ENCODE data around the gene PCBP4. TPM values are rescaled to one million over a fixed set of nuclear protein-coding genes. Genes with fewer than 3 reads are reported as not detected.

The PCBP4 gene
- total RNA-seq, 2 experiments from 2014 or later = 2.0 to 12.5 TPM

DNA sequence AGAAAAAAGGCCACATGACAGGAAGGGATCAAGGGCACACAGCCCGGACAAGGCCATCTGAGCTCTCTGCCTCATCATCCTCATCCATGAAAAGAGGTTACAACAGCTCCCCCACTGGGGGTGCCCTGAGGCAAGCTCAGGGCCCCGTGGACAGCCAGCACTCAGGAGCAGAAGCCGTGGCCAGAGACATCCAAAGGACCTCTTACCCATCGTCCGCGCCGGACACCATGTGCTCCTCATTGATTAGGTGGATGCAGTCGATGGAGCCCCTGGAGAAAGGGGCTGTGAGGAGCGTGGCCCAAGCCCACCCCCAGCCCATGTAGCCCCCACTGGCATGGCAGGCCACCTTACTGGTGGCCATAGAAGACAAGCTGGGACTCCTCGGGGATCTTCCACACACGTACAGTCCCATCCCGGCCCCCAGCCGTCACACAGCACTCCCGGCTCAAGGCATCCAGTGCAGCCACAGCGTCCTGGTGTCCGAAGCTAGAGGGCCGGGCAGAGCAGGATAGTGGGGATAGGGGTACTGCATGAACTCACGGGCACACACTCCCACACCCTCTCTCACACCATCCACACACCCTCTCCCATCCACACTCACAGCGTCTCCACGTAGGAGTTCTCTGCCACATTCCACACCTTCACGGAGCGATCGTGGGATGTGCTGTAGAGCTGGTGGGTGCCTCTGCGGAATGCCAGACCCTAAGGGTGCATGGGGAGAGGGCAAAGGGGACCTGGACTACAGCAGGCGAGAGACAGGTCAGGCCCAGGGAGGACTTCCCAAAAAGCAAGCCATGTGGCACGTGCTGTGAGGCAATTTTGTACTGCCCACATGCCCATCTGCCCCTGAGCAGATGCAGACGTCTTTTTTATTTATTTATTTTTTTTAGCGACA is 32.0 kb downstream of the PCBP4 start:
- TF ChIP-seq, protein P1, sequence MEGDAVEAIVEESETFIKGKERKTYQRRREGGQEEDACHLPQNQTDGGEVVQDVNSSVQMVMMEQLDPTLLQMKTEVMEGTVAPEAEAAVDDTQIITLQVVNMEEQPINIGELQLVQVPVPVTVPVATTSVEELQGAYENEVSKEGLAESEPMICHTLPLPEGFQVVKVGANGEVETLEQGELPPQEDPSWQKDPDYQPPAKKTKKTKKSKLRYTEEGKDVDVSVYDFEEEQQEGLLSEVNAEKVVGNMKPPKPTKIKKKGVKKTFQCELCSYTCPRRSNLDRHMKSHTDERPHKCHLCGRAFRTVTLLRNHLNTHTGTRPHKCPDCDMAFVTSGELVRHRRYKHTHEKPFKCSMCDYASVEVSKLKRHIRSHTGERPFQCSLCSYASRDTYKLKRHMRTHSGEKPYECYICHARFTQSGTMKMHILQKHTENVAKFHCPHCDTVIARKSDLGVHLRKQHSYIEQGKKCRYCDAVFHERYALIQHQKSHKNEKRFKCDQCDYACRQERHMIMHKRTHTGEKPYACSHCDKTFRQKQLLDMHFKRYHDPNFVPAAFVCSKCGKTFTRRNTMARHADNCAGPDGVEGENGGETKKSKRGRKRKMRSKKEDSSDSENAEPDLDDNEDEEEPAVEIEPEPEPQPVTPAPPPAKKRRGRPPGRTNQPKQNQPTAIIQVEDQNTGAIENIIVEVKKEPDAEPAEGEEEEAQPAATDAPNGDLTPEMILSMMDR (conservative IDR thresholded peaks at IDR 0.05; ENCODE audit: low read length) = no peak
- no peak for TF ChIP-seq EZH2phosphoT487 (IDR thresholded peaks at IDR 0.05; ENCODE audit: borderline replicate concordance, low read depth, low read length)
- Histone ChIP-seq H3K9me3 (ENCODE audit: low read length) (no peaks in the 10 kb centered on the region), H3K27ac (ENCODE audit: low read depth, low read length, poor library complexity, severe bottlenecking) (no peak overlapping the region), H3K4me1 (ENCODE audit: insufficient read depth, low read length, poor library complexity, severe bottlenecking) (peaks cover 6% of the 10 kb centered on the region), H3K4me3 (ENCODE audit: low read depth, low read length, poor library complexity, severe bottlenecking) (no peak overlapping the region), H3K9me2 (ENCODE audit: insufficient read depth, low read length) (no peaks in the 10 kb centered on the region), H2AFZ (ENCODE audit: low read length) (no peak overlapping the region), H3K36me3 (ENCODE audit: insufficient read depth, low read length) (peaks cover 85% of the 10 kb centered on the region), H3K4me2 (ENCODE audit: low read length) (no peak overlapping the region), H3K79me2 (ENCODE audit: insufficient read depth, low read depth, low read length) (peaks cover 9% of the 10 kb centered on the region; the same call in 1 of the 2 replicates), H4K20me1 (ENCODE audit: insufficient read depth, low read length) (no peaks in the 10 kb centered on the region)
- intact Hi-C loops (cut with micrococcal nuclease; ENCODE audit: unreplicated experiment) = no loop called here
- no TSS peak for BruUV-seq (replicated peaks)
- ChIA-PET CTCF (ENCODE audit: unreplicated experiment) (no interaction called here), POLR2A (no interaction called here)
- DNase-seq (ENCODE audit: low spot score) = no peak

DNA sequence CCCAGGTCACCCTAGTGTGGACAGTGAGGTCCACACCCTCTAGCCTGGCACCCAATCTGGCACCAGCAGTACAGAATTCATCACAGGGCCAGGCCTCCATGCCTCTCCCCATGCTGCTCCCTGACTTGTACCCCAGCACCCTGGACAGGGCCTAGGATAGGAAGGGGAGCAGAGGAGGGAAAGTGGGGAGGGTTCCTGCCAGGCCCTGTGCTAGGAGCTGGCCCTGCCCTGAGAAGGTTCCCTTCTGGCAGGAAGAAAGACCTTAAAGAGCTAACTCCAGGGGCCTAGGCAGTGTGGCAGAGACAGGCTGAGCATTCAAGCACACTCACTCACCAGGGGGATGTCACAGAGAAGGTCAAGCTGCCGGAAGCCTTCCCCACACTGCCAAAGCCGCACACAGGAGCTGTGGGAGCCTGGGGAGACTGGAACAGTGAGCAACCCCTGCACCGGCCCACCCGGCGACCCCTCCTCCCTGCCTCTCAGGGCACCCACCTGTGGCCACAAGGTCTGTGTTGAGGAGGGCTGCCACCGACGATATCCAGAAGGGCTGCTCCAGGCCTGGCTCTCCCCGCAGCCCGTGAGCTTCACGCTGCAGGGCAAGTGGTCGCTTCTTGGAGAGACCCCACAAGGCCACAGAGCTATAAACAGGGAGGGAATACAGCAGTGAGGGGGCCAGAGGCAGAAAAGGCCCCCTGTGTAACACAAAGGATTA is 33.0 kb downstream of the PCBP4 start:
- CTCF ChIA-PET (ENCODE audit: unreplicated experiment) = interaction anchor here (0.7 kb wide), 1 partner anchor 9 kb away, joined by 3 read pairs; no protein-coding TSS in a partner anchor
- TF ChIP-seq, protein P1 (conservative IDR thresholded peaks at IDR 0.05; ENCODE audit: low read length) = no peak
- no peak for TF ChIP-seq EZH2phosphoT487 (IDR thresholded peaks at IDR 0.05; ENCODE audit: borderline replicate concordance, low read depth, low read length)
- H3K9me3 ChIP-seq (ENCODE audit: low read length) = no peaks in the 10 kb centered on the region
- no peak for DNase-seq (ENCODE audit: low spot score)
- H3K4me2 ChIP-seq (ENCODE audit: low read length) = no peak overlapping the region
- H2AFZ ChIP-seq (ENCODE audit: low read length) = no peak overlapping the region
- POLR2A ChIA-PET = no interaction called here
- no peaks in the 10 kb centered on the region for H3K9me2 ChIP-seq (ENCODE audit: insufficient read depth, low read length)
- no TSS peak for BruUV-seq (replicated peaks)
- no peaks in the 10 kb centered on the region for H3K79me2 ChIP-seq (ENCODE audit: insufficient read depth, low read depth, low read length)
- no peak overlapping the region for H3K4me3 ChIP-seq (ENCODE audit: low read depth, low read length, poor library complexity, severe bottlenecking)
- no peaks in the 10 kb centered on the region for H3K4me1 ChIP-seq (ENCODE audit: insufficient read depth, low read length, poor library complexity, severe bottlenecking)
- no peak overlapping the region for H3K27ac ChIP-seq (ENCODE audit: low read depth, low read length, poor library complexity, severe bottlenecking)
- no peaks in the 10 kb centered on the region for H4K20me1 ChIP-seq (ENCODE audit: insufficient read depth, low read length)
- intact Hi-C loops (cut with micrococcal nuclease; ENCODE audit: unreplicated experiment) = no loop called here
- H3K36me3 ChIP-seq (ENCODE audit: insufficient read depth, low read length) = peaks cover 80% of the 10 kb centered on the region
